IMR-90 (cell line): Measurements from ENCODE around the gene HECW1. TPM values are rescaled to one million over a fixed set of nuclear protein-coding genes. Genes with fewer than 3 reads are reported as not detected.

Experiments used
- ATAC-seq: fragments of 200-7000 bp; cut with Tn5 transposase; 2 replicates; pipeline ENCODE4 v1.9.1; 2020; ENCODE audit warnings: low read depth, mild to moderate bottlenecking, moderate library complexity
- BruUV-seq: library from RNA; stranded (reverse); fragments of 400-500 nt; replicated peaks from 2 replicates; lab custom pipeline; 2021; lab: Mats Ljungman, UMichigan
- CTCF ChIA-PET: fragments of 300-600 bp; formaldehyde crosslinking; extraction: SDS; loops from one replicate; lab custom pipeline; 2021; ENCODE audit warnings: antibody characterized with exemption; lab: Yijun Ruan, JAX
- POLR2A ChIA-PET: fragments of 300-600 bp; sonication (Branson Sonifier 250); formaldehyde crosslinking; loops from one replicate; lab custom pipeline; 2022; ENCODE audit warnings: antibody characterized with exemption; ENCODE audit not compliant: unreplicated experiment; lab: Charles Lee
- DNase-seq: peaks from one replicate; pipeline ENCODE4 v3.0.0; 2013
- H2AFZ ChIP-seq: replicated peaks from 2 replicates; pipeline ENCODE3; 2013; ENCODE audit warnings: low read length, mild to moderate bottlenecking; ENCODE audit not compliant: poor library complexity
- H2AK5ac ChIP-seq: 2 replicates; pipeline ENCODE4 v1.6.1; 2013; ENCODE audit warnings: low read depth, low read length, inconsistent platforms
- H2AK9ac ChIP-seq: replicated peaks from 2 replicates; pipeline ENCODE3; 2013; ENCODE audit warnings: mild to moderate bottlenecking, low read depth, low read length, moderate library complexity; ENCODE audit not compliant: poor library complexity
- H2BK120ac ChIP-seq: 2 replicates; pipeline ENCODE4 v1.6.1; 2013; ENCODE audit warnings: low read depth, low read length, inconsistent platforms
- H2BK15ac ChIP-seq: 3 replicates; pipeline ENCODE4 v1.6.1; 2013; ENCODE audit warnings: low read depth, low read length, inconsistent platforms
- H2BK20ac ChIP-seq: 2 replicates; pipeline ENCODE4 v1.6.1; 2013; ENCODE audit warnings: low read depth, mild to moderate bottlenecking, inconsistent platforms, low read length, moderate library complexity
- H2BK5ac ChIP-seq: 2 replicates; pipeline ENCODE4 v1.6.1; 2013; ENCODE audit warnings: mild to moderate bottlenecking, low read depth, low read length, inconsistent platforms; ENCODE audit not compliant: poor library complexity, severe bottlenecking
- H3K14ac ChIP-seq: replicated peaks from 2 replicates; pipeline ENCODE4 v1.6.1; 2013; ENCODE audit warnings: low read depth, low read length, inconsistent platforms
- H3K18ac ChIP-seq: 2 replicates; pipeline ENCODE4 v1.6.1; 2013; ENCODE audit warnings: low read depth, low read length, control low read depth
- H3K23ac ChIP-seq: 2 replicates; pipeline ENCODE4 v1.6.1; 2013; ENCODE audit warnings: low read depth, low read length, inconsistent platforms
- H3K27ac ChIP-seq: 2 replicates; pipeline ENCODE4 v1.5.1; 2013; ENCODE audit warnings: mild to moderate bottlenecking, control low read depth, low read length; ENCODE audit not compliant: insufficient read depth
- H3K27me3 ChIP-seq: 2 replicates; pipeline ENCODE4 v1.6.1; 2013; ENCODE audit warnings: low read length; ENCODE audit not compliant: control insufficient read depth, insufficient read depth
- H3K36me3 ChIP-seq: 2 replicates; pipeline ENCODE4 v1.6.1; 2013; ENCODE audit warnings: low read length, mixed read lengths; ENCODE audit not compliant: control insufficient read depth, insufficient read depth
- H3K4ac ChIP-seq: 2 replicates; pipeline ENCODE4 v1.6.1; 2013; ENCODE audit warnings: low read depth, low read length, inconsistent platforms
- H3K4me1 ChIP-seq: 2 replicates; pipeline ENCODE4 v1.6.1; 2013; ENCODE audit warnings: low read length, mixed read lengths; ENCODE audit not compliant: control insufficient read depth, insufficient read depth
- H3K4me2 ChIP-seq: 2 replicates; pipeline ENCODE4 v1.6.1; 2013; ENCODE audit warnings: low read depth, mild to moderate bottlenecking, control low read depth, low read length, moderate library complexity
- H3K4me3 ChIP-seq: 2 replicates; pipeline ENCODE4 v1.5.1; 2013; ENCODE audit warnings: low read depth, mild to moderate bottlenecking, control low read depth, low read length, moderate library complexity; ENCODE audit not compliant: insufficient read depth
- H3K56ac ChIP-seq: 2 replicates; pipeline ENCODE4 v1.6.1; 2013; ENCODE audit warnings: low read length, inconsistent platforms; ENCODE audit not compliant: insufficient read depth; ENCODE audit errors: extremely low read depth
- H3K79me1 ChIP-seq, 2 experiments: 2 replicates each; pipeline ENCODE4 v1.6.1; 2013; ENCODE audit warnings: low read length in 2 of 2, inconsistent platforms in 1 of 2, low read depth in 1 of 2
- H3K9ac ChIP-seq: 2 replicates; pipeline ENCODE4 v1.6.1; 2013; ENCODE audit warnings: low read depth, low read length, control low read depth
- H3K9me1 ChIP-seq: 2 replicates; pipeline ENCODE4 v1.6.1; 2013; ENCODE audit warnings: low read length, inconsistent platforms; ENCODE audit not compliant: insufficient read depth
- H3K9me3 ChIP-seq: 2 replicates; pipeline ENCODE4 v1.6.1; 2013; ENCODE audit warnings: low read length; ENCODE audit not compliant: control insufficient read depth, insufficient read depth
- H4K20me1 ChIP-seq: 2 replicates; pipeline ENCODE4 v1.6.1; 2013; ENCODE audit warnings: low read length, inconsistent platforms; ENCODE audit not compliant: insufficient read depth
- H4K5ac ChIP-seq: 2 replicates; pipeline ENCODE4 v1.6.1; 2013; ENCODE audit warnings: mild to moderate bottlenecking, low read depth, low read length, control low read depth
- H4K8ac ChIP-seq, 2 experiments: 2 replicates each; pipeline ENCODE4 v1.6.1; 2013; ENCODE audit warnings: low read depth in 2 of 2, low read length in 2 of 2, control low read depth in 1 of 2, inconsistent platforms in 1 of 2
- H4K91ac ChIP-seq: 2 replicates; pipeline ENCODE4 v1.6.1; 2013; ENCODE audit warnings: low read depth, low read length, inconsistent platforms; ENCODE audit not compliant: insufficient read depth
- BHLHE40 ChIP-seq: fragments of 150-350 bp; IDR thresholded peaks from 2 replicates; pipeline ENCODE4 v1.6.1; 2016; ENCODE audit warnings: mild to moderate bottlenecking, low read depth, low read length
- CHD1 ChIP-seq: IDR thresholded peaks from 2 replicates; pipeline ENCODE4 v1.6.1; 2012; ENCODE audit warnings: low read depth, low read length, improper control_type of control experiment
- MAFK ChIP-seq: IDR thresholded peaks from 2 replicates; pipeline ENCODE4 v1.6.1; 2012; ENCODE audit warnings: low read depth, low read length, improper control_type of control experiment
- POLR2A ChIP-seq: IDR thresholded peaks from 2 replicates; pipeline ENCODE4 v1.6.1; 2012; ENCODE audit warnings: mild to moderate bottlenecking, low read depth, low read length
- RAD21 ChIP-seq: IDR thresholded peaks from 2 replicates; pipeline ENCODE4 v1.6.1; 2012; ENCODE audit warnings: low read length, improper control_type of control experiment
- RCOR1 ChIP-seq: IDR thresholded peaks from 2 replicates; pipeline ENCODE4 v1.6.1; 2012; ENCODE audit warnings: mild to moderate bottlenecking, low read length, improper control_type of control experiment; ENCODE audit not compliant: insufficient replicate concordance
- WGBS, 2 experiments: methylation state at CpG; one replicate each; pipeline versions ENCODE4 v1.1.5 to v1.1.7; 2013; ENCODE audit warnings: missing lambda C conversion rate in 2 of 2; ENCODE audit not compliant: insufficient read length in 1 of 2; ENCODE audit errors: extremely low coverage in 2 of 2; 5-methylcytosine and 5-hydroxymethylcytosine counted together
- dilution Hi-C: fragments of 300-500 bp; cut with HindIII; formaldehyde crosslinking; loops from one replicate; pipeline ENCODE4 v1.14.3; 2018; ENCODE audit warnings: low sequenced_read_pairs; ENCODE audit not compliant: unreplicated experiment
- in situ Hi-C: fragments of 300-500 bp; cut with MboI; formaldehyde crosslinking; loops from 3 replicates; pipeline ENCODE4 v1.14.3; 2019; ENCODE audit warnings: low sequenced_read_pairs, inconsistent platforms, mixed read lengths
- intact Hi-C: fragments of 100-400 bp; cut with micrococcal nuclease; formaldehyde crosslinking; loops from 2 replicates; pipeline ENCODE4 v1.10.0; 2022
- polyA plus RNA-seq, 3 experiments: library from polyadenylated mRNA; depleted of rRNA; stranded (reverse); fragments of >200 nt; gene quantifications; 2 replicates each; pipeline ENCODE4 v1.2.3, GENCODE V29; 2012; ENCODE audit warnings: low replicate concordance in 1 of 3
- total RNA-seq: library from RNA; depleted of rRNA; stranded (reverse); fragments of >200 nt; gene quantifications from 2 replicates; pipeline ENCODE4 v1.2.3, GENCODE V29; 2012

The HECW1 gene
- total and polyA plus RNA-seq, 2 of the 4 experiments (the other 2 are of a cell fraction): 0.56 to 1.3 TPM

GRCh38 chr7:43076606-43077005, 35.8 kb upstream of the HECW1 start:
- Histone ChIP-seq H3K9me3 (no peaks in the 10 kb centered on the region), H3K79me1 (no peaks in the 10 kb centered on the region), H3K9ac (no peak overlapping the region), H2BK120ac (no peak overlapping the region), H3K4me2 (no peak overlapping the region), H2AFZ (no peak overlapping the region), H2BK5ac (no peak overlapping the region), H3K4ac (no peak overlapping the region), H3K4me1 (no peaks in the 10 kb centered on the region), H3K23ac (no peak overlapping the region), H3K4me3 (no peak overlapping the region), H2AK9ac (no peak overlapping the region), H3K18ac (no peak overlapping the region), H3K27ac (no peak overlapping the region), H3K27me3 (peaks cover 2% of the 10 kb centered on the region), H2BK20ac (no peak overlapping the region), H3K56ac (no peak overlapping the region), H4K5ac (no peak overlapping the region), H3K14ac (no peak overlapping the region), H4K20me1 (no peaks in the 10 kb centered on the region), H4K91ac (no peak overlapping the region), H3K9me1 (no peaks in the 10 kb centered on the region), H2BK15ac (no peak overlapping the region), H3K36me3 (no peaks in the 10 kb centered on the region), H2AK5ac (no peak overlapping the region), H4K8ac (no peak overlapping the region)
- in situ Hi-C loops: no loop called here
- POLR2A ChIA-PET: no interaction called here
- DNase-seq (no peak), ATAC-seq (no peak)
- dilution Hi-C loops: no loop called here
- no peak for TF ChIP-seq BHLHE40
- TF ChIP-seq POLR2A: no peak
- no peak for TF ChIP-seq RAD21
- TF ChIP-seq MAFK: no peak
- TF ChIP-seq CHD1: no peak
- no peak for TF ChIP-seq RCOR1
- CTCF ChIA-PET: interaction anchor here (0.6 kb wide), 1 partner anchor 623 kb away, joined by 4 read pairs; no protein-coding TSS in a partner anchor
- WGBS, 2 experiments: 79% methylated on average over 7 of the region's 14 CpGs; no CpG with 5 or more reads in 1 of the 2 experiments
- BruUV-seq: no TSS peak
- intact Hi-C loops: no loop called here
